Measurements from ENCODE around the gene BMAL2.
A peak's percentile ranks its signal among the peaks of the same experiment; 100 is the strongest.

Gene BMAL2

DNA sequence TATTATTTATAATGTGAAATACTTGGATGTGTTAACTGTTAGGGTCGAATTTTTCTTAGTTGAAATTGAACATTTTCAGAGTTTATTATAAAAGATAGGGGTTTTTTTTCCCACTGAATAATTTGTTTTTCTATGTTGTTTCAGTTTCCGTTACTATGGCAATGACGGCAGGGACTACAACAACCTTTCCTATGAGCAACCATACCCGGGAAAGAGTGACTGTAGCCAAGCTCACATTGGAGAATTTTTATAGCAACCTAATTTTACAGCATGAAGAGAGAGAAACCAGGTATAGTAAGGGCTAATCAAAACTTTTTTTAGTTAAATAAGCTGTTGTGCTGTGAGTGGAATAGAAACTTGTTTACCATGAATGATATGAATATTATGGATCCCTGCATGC is 35.1 kb upstream of the BMAL2 start:
- TF ChIP-seq ZFP3 (CRISPR knock-in tag; IDR thresholded peaks at IDR 0.05) (no peak), ESRRG (CRISPR knock-in tag; IDR thresholded peaks at IDR 0.05) (no peak), ZNF70 (CRISPR knock-in tag; IDR thresholded peaks at IDR 0.05) (no peak), ARNTL (CRISPR knock-in tag; IDR thresholded peaks at IDR 0.05; ENCODE audit: borderline replicate concordance, low read depth) (no peak), PPARA (CRISPR knock-in tag; IDR thresholded peaks at IDR 0.05; ENCODE audit: borderline replicate concordance) (no peak), ISL1 (CRISPR knock-in tag; IDR thresholded peaks at IDR 0.05) (no peak), TCF4 (CRISPR knock-in tag; IDR thresholded peaks at IDR 0.05; ENCODE audit: borderline replicate concordance) (no peak), CSDC2 (CRISPR knock-in tag; IDR thresholded peaks at IDR 0.05) (no peak)
- no peak for ATAC-seq

DNA sequence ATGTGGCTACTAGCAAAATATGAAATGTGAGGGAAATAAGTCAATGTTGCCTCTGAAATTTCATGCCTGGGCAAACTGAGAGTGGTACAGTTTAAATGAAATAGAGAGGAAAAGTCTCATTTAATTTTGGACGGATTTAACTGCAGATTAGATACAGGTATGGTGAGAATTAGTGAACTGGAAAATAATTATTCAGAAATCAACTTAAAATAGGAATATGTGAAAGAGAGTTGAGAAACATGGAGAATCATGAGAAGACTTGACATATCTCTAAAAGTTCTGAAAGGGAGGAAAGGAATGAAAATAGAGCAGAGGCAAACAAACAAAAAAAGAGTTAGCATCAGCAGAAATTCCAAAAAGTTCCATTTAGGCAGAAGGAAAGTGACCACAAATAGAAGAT is 33.5 kb upstream of the BMAL2 start:
- TF ChIP-seq BACH2 (CRISPR knock-in tag; IDR thresholded peaks at IDR 0.05; ENCODE audit: borderline replicate concordance), result no peak
- TF ChIP-seq ZFP30 (CRISPR knock-in tag; IDR thresholded peaks at IDR 0.05), result peak; percentile 93
- ATAC-seq, result no peak

DNA sequence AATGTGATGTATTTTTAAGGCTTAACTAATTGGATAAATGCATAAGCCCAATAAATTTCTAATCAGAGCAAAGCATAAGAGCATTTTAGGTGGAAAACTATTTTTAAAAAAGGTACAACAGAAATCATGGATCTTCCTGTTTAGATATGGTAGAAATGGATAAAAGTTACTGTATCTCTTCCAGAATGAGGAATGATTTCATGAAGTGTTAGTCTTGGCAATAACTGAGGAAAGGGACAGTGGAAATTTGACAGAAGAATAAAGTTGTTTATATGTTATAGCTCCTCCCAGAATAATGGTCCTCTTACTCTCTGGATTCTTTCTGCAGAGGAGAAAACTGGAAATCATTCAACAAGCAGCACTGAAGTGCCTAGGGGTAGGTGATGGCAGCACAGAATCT is 32.4 kb upstream of the BMAL2 start:
- TF ChIP-seq ZC3H10 (CRISPR knock-in tag; IDR thresholded peaks at IDR 0.05) (no peak), ISL1 (CRISPR knock-in tag; IDR thresholded peaks at IDR 0.05) (no peak), TOX (CRISPR knock-in tag; IDR thresholded peaks at IDR 0.05; ENCODE audit: borderline replicate concordance) (no peak)
- TF ChIP-seq, protein P1, sequence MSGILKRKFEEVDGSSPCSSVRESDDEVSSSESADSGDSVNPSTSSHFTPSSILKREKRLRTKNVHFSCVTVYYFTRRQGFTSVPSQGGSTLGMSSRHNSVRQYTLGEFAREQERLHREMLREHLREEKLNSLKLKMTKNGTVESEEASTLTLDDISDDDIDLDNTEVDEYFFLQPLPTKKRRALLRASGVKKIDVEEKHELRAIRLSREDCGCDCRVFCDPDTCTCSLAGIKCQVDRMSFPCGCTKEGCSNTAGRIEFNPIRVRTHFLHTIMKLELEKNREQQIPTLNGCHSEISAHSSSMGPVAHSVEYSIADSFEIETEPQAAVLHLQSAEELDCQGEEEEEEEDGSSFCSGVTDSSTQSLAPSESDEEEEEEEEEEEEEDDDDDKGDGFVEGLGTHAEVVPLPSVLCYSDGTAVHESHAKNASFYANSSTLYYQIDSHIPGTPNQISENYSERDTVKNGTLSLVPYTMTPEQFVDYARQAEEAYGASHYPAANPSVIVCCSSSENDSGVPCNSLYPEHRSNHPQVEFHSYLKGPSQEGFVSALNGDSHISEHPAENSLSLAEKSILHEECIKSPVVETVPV (CRISPR knock-in tag; IDR thresholded peaks at IDR 0.05), result no peak
- ATAC-seq, result no peak

DNA sequence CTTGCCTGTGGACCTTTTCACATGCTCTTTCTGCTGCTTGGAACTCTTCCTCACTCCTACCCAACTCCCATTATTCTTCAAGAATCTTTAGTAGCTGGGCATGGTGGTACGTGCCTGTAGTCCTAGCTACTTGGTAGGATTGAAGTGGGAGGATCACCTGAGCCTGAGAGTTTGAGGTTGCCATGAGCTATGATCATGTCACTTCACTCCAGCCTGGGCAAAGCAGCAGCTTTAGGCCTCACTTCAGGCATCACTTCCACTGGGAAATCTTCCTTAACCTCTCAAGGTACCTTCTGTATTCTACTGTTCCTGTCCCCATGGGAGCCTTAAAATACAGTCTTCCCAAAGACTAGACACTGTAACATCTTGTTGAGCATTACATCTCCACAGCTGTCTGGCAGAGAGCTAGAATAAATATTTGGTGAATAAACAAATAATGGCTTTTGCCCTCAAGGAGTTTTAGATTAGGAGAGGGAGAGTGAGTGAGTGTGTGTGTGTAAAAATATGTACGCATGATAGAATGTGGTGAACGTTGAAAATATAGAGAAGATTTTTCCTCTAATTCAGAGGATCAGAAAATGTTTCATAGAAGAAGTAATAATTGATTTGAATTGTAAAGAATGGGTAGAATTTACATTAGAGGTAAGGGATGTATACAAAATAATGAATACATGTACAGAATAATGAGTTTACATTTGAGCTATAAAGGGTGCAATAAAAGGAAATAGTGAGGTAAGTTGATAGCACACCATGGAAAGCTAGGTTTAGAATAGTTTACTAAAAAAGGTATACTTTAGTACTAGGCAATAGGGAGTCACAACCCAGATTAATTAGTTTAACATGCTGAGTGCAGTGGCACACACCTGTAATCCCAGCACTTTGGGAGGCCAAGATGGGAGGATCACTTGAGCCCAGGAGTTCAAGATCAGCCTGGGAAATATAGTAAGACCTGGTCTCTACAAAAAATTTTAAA is 29.2 kb upstream of the BMAL2 start:
- TF ChIP-seq ZFP3 (CRISPR knock-in tag; IDR thresholded peaks at IDR 0.05) (no peak), ARNTL (CRISPR knock-in tag; IDR thresholded peaks at IDR 0.05; ENCODE audit: borderline replicate concordance, low read depth) (no peak), PPARA (CRISPR knock-in tag; IDR thresholded peaks at IDR 0.05; ENCODE audit: borderline replicate concordance) (no peak), CSDC2 (CRISPR knock-in tag; IDR thresholded peaks at IDR 0.05) (no peak), BACH2 (CRISPR knock-in tag; IDR thresholded peaks at IDR 0.05; ENCODE audit: borderline replicate concordance) (no peak), ISL1 (CRISPR knock-in tag; IDR thresholded peaks at IDR 0.05) (no peak), ZNF70 (CRISPR knock-in tag; IDR thresholded peaks at IDR 0.05) (no peak), ESRRG (CRISPR knock-in tag; IDR thresholded peaks at IDR 0.05) (no peak), GLIS3 (CRISPR knock-in tag; IDR thresholded peaks at IDR 0.05) (no peak), SNAI2 (CRISPR knock-in tag; IDR thresholded peaks at IDR 0.05) (no peak), OSR1 (CRISPR knock-in tag; IDR thresholded peaks at IDR 0.05) (no peak)
- TF ChIP-seq, protein P2, sequence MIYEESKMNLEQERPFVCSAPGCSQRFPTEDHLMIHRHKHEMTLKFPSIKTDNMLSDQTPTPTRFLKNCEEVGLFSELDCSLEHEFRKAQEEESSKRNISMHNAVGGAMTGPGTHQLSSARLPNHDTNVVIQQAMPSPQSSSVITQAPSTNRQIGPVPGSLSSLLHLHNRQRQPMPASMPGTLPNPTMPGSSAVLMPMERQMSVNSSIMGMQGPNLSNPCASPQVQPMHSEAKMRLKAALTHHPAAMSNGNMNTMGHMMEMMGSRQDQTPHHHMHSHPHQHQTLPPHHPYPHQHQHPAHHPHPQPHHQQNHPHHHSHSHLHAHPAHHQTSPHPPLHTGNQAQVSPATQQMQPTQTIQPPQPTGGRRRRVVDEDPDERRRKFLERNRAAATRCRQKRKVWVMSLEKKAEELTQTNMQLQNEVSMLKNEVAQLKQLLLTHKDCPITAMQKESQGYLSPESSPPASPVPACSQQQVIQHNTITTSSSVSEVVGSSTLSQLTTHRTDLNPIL (CRISPR knock-in tag; IDR thresholded peaks at IDR 0.05; ENCODE audit: low read depth), result no peak
- TF ChIP-seq, protein P3, sequence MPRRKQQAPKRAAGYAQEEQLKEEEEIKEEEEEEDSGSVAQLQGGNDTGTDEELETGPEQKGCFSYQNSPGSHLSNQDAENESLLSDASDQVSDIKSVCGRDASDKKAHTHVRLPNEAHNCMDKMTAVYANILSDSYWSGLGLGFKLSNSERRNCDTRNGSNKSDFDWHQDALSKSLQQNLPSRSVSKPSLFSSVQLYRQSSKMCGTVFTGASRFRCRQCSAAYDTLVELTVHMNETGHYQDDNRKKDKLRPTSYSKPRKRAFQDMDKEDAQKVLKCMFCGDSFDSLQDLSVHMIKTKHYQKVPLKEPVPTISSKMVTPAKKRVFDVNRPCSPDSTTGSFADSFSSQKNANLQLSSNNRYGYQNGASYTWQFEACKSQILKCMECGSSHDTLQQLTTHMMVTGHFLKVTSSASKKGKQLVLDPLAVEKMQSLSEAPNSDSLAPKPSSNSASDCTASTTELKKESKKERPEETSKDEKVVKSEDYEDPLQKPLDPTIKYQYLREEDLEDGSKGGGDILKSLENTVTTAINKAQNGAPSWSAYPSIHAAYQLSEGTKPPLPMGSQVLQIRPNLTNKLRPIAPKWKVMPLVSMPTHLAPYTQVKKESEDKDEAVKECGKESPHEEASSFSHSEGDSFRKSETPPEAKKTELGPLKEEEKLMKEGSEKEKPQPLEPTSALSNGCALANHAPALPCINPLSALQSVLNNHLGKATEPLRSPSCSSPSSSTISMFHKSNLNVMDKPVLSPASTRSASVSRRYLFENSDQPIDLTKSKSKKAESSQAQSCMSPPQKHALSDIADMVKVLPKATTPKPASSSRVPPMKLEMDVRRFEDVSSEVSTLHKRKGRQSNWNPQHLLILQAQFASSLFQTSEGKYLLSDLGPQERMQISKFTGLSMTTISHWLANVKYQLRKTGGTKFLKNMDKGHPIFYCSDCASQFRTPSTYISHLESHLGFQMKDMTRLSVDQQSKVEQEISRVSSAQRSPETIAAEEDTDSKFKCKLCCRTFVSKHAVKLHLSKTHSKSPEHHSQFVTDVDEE (CRISPR knock-in tag; IDR thresholded peaks at IDR 0.05), result no peak
- TF ChIP-seq, protein P4, sequence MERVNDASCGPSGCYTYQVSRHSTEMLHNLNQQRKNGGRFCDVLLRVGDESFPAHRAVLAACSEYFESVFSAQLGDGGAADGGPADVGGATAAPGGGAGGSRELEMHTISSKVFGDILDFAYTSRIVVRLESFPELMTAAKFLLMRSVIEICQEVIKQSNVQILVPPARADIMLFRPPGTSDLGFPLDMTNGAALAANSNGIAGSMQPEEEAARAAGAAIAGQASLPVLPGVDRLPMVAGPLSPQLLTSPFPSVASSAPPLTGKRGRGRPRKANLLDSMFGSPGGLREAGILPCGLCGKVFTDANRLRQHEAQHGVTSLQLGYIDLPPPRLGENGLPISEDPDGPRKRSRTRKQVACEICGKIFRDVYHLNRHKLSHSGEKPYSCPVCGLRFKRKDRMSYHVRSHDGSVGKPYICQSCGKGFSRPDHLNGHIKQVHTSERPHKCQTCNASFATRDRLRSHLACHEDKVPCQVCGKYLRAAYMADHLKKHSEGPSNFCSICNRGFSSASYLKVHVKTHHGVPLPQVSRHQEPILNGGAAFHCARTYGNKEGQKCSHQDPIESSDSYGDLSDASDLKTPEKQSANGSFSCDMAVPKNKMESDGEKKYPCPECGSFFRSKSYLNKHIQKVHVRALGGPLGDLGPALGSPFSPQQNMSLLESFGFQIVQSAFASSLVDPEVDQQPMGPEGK (CRISPR knock-in tag; IDR thresholded peaks at IDR 0.05; ENCODE audit: borderline replicate concordance), result no peak
- TF ChIP-seq, protein P5, sequence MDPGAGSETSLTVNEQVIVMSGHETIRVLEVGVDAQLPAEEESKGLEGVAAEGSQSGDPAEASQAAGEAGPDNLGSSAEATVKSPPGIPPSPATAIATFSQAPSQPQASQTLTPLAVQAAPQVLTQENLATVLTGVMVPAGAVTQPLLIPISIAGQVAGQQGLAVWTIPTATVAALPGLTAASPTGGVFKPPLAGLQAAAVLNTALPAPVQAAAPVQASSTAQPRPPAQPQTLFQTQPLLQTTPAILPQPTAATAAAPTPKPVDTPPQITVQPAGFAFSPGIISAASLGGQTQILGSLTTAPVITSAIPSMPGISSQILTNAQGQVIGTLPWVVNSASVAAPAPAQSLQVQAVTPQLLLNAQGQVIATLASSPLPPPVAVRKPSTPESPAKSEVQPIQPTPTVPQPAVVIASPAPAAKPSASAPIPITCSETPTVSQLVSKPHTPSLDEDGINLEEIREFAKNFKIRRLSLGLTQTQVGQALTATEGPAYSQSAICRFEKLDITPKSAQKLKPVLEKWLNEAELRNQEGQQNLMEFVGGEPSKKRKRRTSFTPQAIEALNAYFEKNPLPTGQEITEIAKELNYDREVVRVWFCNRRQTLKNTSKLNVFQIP (CRISPR knock-in tag; IDR thresholded peaks at IDR 0.05; ENCODE audit: borderline replicate concordance, low read depth), result no peak
- ATAC-seq, result no peak
